Measurements from ENCODE around the gene SLC49A3. TPM values are rescaled to one million over a fixed set of nuclear protein-coding genes. Genes with fewer than 3 reads are reported as not detected.

SLC49A3 gene
- total and polyA plus RNA-seq, 10 of the 15 experiments (the other 5 are each of a cell fraction or from before 2014, with no cell fraction given): 0.09 to 0.85 (median 0.18) TPM; not detected in 4

GRCh38 chr4:684623-685327, 4.2 kb downstream of the SLC49A3 start (continued):
- TF ChIP-seq NR2C2 (IDR thresholded peaks at IDR 0.05; ENCODE audit: borderline replicate concordance, control insufficient read depth, insufficient read length, low read depth) (no peak), IKZF2 (IDR thresholded peaks at IDR 0.05) (no peak), NR2F1 (conservative IDR thresholded peaks at IDR 0.05) (no peak), NFXL1 (IDR thresholded peaks at IDR 0.05; ENCODE audit: borderline replicate concordance) (no peak), HCFC1 (IDR thresholded peaks at IDR 0.05; ENCODE audit: low read length) (no peak), CBX5 (IDR thresholded peaks at IDR 0.05; ENCODE audit: low read depth) (no peak), CEBPZ (IDR thresholded peaks at IDR 0.05; ENCODE audit: low read depth, low read length) (no peak)

- 20% methylated on average over 19 of the region's 19 CpGs for WGBS (ENCODE audit: insufficient coverage, insufficient replicate concordance, low lambda C conversion rate, missing lambda C conversion rate)
Observed at GRCh38 chr4:683982-684622, 4.8 kb downstream of the SLC49A3 start.

More at GRCh38 chr4:683982-684622, 4.8 kb downstream of the SLC49A3 start:
- ATAC-seq (peak; percentile 53), FAIRE-seq (no peak), DNase-seq (ENCODE audit: low read depth, low spot score) (no peak)
- no peaks in the 10 kb centered on the region for H4K20me1 ChIP-seq (ENCODE audit: control insufficient read depth, insufficient read depth)
- no peak overlapping the region for H3K4me3 ChIP-seq
- no peak overlapping the region for H3K4me2 ChIP-seq (ENCODE audit: control insufficient read depth, insufficient read depth)
- POLR2A ChIA-PET: no interaction called here
- no peak overlapping the region for H3K9ac ChIP-seq (ENCODE audit: control insufficient read depth, insufficient read depth, low read length)
- intact Hi-C loops (cut with micrococcal nuclease; ENCODE audit: unreplicated experiment): no loop called here
- BruUV-seq (replicated peaks): no TSS peak
- CTCF ChIA-PET: interaction anchor here (0.5 to 1.7 kb wide), 7 partner anchors 8 to 536 kb away, joined by 3 to 8 read pairs (median 5); partner anchors contain the start of gene IDUA
- H3K27me3 ChIP-seq (replicated peaks in 1 of 2; ENCODE audit: control insufficient read depth in 2 of 2, insufficient read depth in 2 of 2, low read length in 1 of 2): no peaks in the 10 kb centered on the region
- H3K9me3 ChIP-seq (replicated peaks; ENCODE audit: control insufficient read depth, insufficient read depth, low read length): no peaks in the 10 kb centered on the region
- H3K79me2 ChIP-seq (ENCODE audit: control insufficient read depth, insufficient read depth, low read length): no peaks in the 10 kb centered on the region
- SMC1A ChIA-PET (ENCODE audit: uncharacterized antibody, unreplicated experiment): interaction anchor here (1.4 kb wide), 1 partner anchor 17 kb away, joined by 4 read pairs; no protein-coding TSS in a partner anchor
- TF ChIP-seq IKZF1 (conservative IDR thresholded peaks at IDR 0.05) (peak; percentile 46), SMAD5 (IDR thresholded peaks at IDR 0.05; ENCODE audit: low read depth) (no peak), CBX5 (IDR thresholded peaks at IDR 0.05; ENCODE audit: low read depth) (no peak), SMC3 (IDR thresholded peaks at IDR 0.05; ENCODE audit: borderline replicate concordance, low read length) (peak; percentile 34; the same call in 1 of the 2 replicates), RAD21 (IDR thresholded peaks at IDR 0.05; ENCODE audit: insufficient read depth, low read depth, low read length) (peak; percentile 36; the same call in 1 of the 2 replicates), YY1 (IDR thresholded peaks at IDR 0.05; ENCODE audit: low read depth, low read length) (0 out of 2 replicates have a peak, but pooled peaks have one; percentile 26), IKZF2 (IDR thresholded peaks at IDR 0.05) (0 out of 4 replicates have a peak, but pooled peaks of 1 of the 2 experiments have one; percentile 15), CTCF (IDR thresholded peaks at IDR 0.05 in 2 of 3, conservative IDR thresholded peaks at IDR 0.05 in 1 of 3; ENCODE audit: control insufficient read depth in 2 of 3, extremely low read depth in 1 of 3, insufficient read depth in 1 of 3, low read depth in 3 of 3, low read length in 3 of 3) (peak; percentile 49 to 70 (median 65); a peak in 5 of 6 replicates)
- RAD21 ChIA-PET (ENCODE audit: unreplicated experiment): interaction anchor here (0.6 to 0.8 kb wide), 3 partner anchors 17 to 132 kb away, joined by 3 to 4 read pairs (median 3); no protein-coding TSS in a partner anchor
- in situ Hi-C loops (cut with MboI): no loop called here
- no peak overlapping the region for H2AFZ ChIP-seq (ENCODE audit: control insufficient read depth, low read depth, low read length)
- H3K27ac ChIP-seq (ENCODE audit: control insufficient read depth, insufficient read depth): no peak overlapping the region
- H3K36me3 ChIP-seq (ENCODE audit: control insufficient read depth in 2 of 2, insufficient read depth in 2 of 2, low read length in 1 of 2): no peaks in the 10 kb centered on the region
- H3K4me1 ChIP-seq (ENCODE audit: control insufficient read depth, insufficient read depth, low read length): peaks cover 11% of the 10 kb centered on the region

Measured in GM12878 (cell line).